ENCODE measurements around the gene CHST8.

Gene CHST8

DNA sequence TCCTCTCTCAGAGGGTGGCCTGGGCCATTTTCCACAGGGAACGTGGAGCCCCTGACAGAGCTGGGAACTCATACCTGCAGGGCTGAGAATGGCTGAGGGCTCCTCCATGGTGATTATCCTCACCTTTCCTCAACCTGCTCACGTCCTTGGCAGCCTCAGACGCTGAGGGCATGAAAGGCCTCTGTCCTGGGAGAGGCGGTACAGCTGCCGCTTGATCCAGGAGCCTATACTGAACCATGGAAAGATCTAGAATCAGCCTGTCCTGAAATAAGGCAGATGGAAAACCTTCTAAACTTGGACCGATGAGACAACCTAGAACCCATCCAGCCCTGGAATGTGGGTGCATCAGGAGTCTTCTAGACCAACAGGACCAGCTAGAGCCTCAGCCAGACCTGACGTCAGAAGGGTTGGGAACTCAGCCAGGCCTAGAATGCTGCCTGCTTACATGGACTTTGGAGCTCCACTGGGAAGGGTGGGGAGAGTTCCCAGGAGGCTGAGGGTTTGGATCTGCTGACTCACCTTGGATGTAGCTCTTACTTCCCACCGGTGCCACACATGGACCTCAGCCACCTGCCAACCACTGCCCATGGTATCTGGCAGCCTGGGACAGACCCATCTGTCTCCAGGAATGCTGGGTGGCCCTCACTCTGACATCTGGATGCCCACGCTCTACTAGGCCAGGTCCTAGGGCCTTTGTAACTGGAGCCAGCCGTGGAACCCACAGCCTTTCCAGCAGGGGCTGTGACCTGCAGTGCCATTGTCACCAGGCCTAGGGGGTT lies 182.5 kb downstream of the CHST8 start:
- no peak overlapping the region for H3K4me3 ChIP-seq (replicated peaks; ENCODE audit: low read depth, low read length)
- TF ChIP-seq, protein P1, sequence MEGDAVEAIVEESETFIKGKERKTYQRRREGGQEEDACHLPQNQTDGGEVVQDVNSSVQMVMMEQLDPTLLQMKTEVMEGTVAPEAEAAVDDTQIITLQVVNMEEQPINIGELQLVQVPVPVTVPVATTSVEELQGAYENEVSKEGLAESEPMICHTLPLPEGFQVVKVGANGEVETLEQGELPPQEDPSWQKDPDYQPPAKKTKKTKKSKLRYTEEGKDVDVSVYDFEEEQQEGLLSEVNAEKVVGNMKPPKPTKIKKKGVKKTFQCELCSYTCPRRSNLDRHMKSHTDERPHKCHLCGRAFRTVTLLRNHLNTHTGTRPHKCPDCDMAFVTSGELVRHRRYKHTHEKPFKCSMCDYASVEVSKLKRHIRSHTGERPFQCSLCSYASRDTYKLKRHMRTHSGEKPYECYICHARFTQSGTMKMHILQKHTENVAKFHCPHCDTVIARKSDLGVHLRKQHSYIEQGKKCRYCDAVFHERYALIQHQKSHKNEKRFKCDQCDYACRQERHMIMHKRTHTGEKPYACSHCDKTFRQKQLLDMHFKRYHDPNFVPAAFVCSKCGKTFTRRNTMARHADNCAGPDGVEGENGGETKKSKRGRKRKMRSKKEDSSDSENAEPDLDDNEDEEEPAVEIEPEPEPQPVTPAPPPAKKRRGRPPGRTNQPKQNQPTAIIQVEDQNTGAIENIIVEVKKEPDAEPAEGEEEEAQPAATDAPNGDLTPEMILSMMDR (IDR thresholded peaks at IDR 0.05; ENCODE audit: low read depth, low read length, missing control alignments): no peak
- DNase-seq (ENCODE audit: extremely low read depth, low read depth): no peak

DNA sequence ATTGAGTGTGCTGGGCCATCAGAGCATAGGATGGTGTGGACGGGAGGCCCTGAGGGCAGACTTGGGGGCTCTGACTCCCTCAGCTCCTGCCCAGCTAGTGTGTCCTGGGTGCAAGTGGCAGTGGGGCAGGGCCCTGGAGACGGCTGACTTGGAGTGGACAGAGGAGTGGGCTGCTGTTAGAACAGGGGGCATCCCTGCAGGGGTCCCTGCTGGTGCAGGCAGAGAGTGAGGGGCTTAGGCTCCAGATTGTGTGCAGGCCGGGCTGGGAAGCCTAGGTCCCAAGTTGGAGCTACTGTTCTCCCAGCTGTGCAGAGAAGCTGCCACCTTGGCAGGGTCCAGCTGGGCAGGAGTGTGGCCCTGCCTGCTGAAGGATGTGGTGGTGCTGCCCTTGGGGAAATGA lies 183.6 kb downstream of the CHST8 start:
- no peak for DNase-seq (ENCODE audit: extremely low read depth, low read depth)
- no peak overlapping the region for H3K4me3 ChIP-seq (replicated peaks; ENCODE audit: low read depth, low read length)
- TF ChIP-seq, protein P1 (IDR thresholded peaks at IDR 0.05; ENCODE audit: low read depth, low read length, missing control alignments): no peak

DNA sequence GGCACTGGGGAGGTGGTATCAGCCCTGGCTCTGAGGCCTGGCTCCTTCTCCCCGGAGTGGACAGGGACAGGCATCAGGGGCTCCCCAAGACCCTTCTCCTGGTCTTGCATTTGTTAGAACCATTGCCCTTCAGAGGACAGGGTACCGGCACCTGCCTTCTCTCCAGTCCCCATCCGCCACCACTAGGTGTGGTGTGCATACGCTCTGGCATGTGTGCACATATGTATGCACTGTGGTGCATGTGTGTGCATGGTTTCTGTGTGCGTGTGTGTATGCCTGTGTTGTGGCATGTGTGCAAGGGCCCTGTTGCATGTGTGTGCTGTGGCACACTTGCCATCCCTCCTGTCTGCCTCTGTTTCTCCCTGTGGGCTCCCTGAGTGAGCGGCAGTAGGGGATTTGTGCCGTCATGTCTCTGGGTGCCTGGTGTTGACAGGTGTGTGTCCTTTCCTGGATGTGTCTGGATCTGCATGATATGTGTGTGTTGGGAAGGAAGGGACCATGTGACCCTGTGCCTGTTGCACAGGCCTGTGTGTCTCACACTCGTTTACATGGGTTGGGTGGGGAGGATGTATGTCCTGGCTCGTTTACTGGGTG lies 184.2 kb downstream of the CHST8 start:
- H3K4me3 ChIP-seq (replicated peaks; ENCODE audit: low read depth, low read length): no peak overlapping the region
- DNase-seq (ENCODE audit: extremely low read depth, low read depth): no peak
- TF ChIP-seq, protein P1 (IDR thresholded peaks at IDR 0.05; ENCODE audit: low read depth, low read length, missing control alignments): no peak

DNA sequence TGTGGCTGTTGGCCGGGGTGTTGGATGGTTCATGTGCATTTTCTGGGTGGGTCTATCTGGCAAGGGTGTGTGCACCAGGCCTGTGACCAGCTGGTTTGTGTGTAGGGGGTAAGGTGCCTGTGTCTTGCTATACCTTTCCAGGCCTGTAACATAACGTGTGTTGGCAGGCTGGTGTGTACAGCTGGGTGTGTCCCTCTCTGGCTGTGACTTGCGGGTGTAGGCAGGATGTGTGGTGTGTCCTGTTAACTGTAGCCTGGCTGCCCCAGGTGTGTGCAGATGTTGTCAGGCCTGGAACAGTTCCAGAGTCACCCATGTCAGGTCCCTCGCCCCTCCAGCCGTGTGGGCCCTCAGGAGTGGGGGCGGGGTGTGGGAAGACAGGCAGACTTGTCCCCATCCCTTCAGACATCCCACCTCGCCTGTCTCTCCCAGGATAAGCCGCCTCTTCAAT lies 184.7 kb downstream of the CHST8 start:
- H3K4me3 ChIP-seq (replicated peaks; ENCODE audit: low read depth, low read length): no peak overlapping the region
- TF ChIP-seq, protein P1 (IDR thresholded peaks at IDR 0.05; ENCODE audit: low read depth, low read length, missing control alignments): no peak
- no peak for DNase-seq (ENCODE audit: extremely low read depth, low read depth)

DNA sequence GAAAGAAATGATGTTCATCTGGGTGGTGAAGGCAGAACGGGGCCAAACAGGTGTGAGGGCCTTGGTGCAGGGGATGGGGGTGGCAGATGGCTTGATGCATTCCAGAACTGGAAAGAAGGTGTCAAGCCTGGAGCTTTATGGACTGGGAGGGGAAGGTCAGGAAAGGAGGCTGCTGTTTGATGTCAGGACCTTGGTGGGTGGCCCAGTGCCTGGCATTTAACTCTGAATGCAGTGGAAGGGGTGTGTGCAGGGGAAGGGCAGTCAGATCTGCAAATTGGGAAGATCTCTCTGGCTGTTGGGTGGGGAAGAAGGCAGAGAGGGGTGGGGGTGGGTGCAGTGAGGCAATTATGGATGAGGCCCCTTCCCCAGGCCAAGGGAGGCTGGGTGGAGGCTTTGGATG lies 186.6 kb downstream of the CHST8 start:
- DNase-seq (ENCODE audit: extremely low read depth, low read depth): no peak
- TF ChIP-seq, protein P1 (IDR thresholded peaks at IDR 0.05; ENCODE audit: low read depth, low read length, missing control alignments): no peak

DNA sequence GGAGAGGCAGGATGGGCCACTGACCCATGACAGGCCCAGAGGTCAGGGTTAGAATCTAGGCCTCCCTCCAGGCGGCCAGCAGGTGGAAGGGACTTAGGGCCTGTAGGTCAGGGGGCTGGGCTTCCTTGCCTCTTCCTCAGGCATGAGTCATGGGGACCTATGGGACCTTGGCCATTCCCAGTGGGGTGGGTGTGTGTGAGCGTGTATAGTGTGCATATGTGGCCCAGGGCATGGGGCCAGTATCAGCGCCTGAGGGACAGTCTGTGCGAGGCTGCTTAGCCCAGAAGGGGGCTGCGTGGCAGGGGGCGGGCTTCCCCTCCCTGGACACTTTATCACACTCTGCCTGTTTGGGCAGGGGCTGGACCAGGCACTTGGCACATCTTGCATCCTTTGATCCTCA lies 188.2 kb downstream of the CHST8 start:
- TF ChIP-seq, protein P1 (IDR thresholded peaks at IDR 0.05; ENCODE audit: low read depth, low read length, missing control alignments): no peak
- no peak for DNase-seq (ENCODE audit: extremely low read depth, low read depth)
- H3K4me3 ChIP-seq (replicated peaks; ENCODE audit: low read depth, low read length): no peak overlapping the region

More for the DNA sequence above, 186.6 kb downstream of the CHST8 start:
- no peak overlapping the region for H3K4me3 ChIP-seq (replicated peaks; ENCODE audit: low read depth, low read length)

All from HFF-Myc (cell line).